Regular cardiac myocyte (primary cell): Measurements from ENCODE around the gene EXOC2. TPM values are rescaled to one million over a fixed set of nuclear protein-coding genes. Genes with fewer than 3 reads are reported as not detected.

ENCODE experiments used
- total RNA-seq: library from RNA; depleted of rRNA; stranded (reverse); fragments of >200 nt; gene quantifications from 2 replicates; pipeline ENCODE4 v1.2.3, GENCODE V29; 2014

EXOC2 gene
- total RNA-seq: 36.8 and 36.9 TPM in 2 replicates

GRCh38 chr6:692858-693722 lies at the start of gene EXOC2:
Gene EXOC2, minus strand, starts transcription at chr6:693139. Its CDS starts 55,321 bp downstream, at chr6:637818.

GRCh38 chr6:656460-657252 lies 36.3 kb downstream of the EXOC2 start, which contains the start of gene HUS1B:
Gene HUS1B, minus strand, starts transcription at chr6:657100. Its CDS starts 156 bp downstream, at chr6:656944.

Other genes starting within 250 kb of the EXOC2 start
- 0.77 and 1.1 TPM in 2 replicates for gene HUS1B, start 36.0 kb downstream of the EXOC2 start, total RNA-seq